AG10803 (cell line): ENCODE data around the gene LRRC4B.

ENCODE experiments used
- DNase-seq: peaks from one replicate; pipeline ENCODE4 v3.0.0; 2010; ENCODE audit warnings: low read depth
- H3K4me3 ChIP-seq: 2 replicates; pipeline ENCODE4 v1.5.1; 2011; ENCODE audit warnings: mild to moderate bottlenecking, low read length, control low read depth
- CTCF ChIP-seq: conservative IDR thresholded peaks from 2 replicates; pipeline ENCODE4 v1.5.1; 2011; ENCODE audit warnings: mild to moderate bottlenecking, low read length, control low read depth, inconsistent platforms

LRRC4B gene

GRCh38 chr19:50549059-50549926 is 18.9 kb downstream of the LRRC4B start:
- DNase-seq: no peak
- TF ChIP-seq CTCF: no peak
- no peak overlapping the region for H3K4me3 ChIP-seq

GRCh38 chr19:50548191-50549058 is 19.8 kb downstream of the LRRC4B start:
- no peak for TF ChIP-seq CTCF
- DNase-seq: no peak
- H3K4me3 ChIP-seq: no peak overlapping the region

- TF ChIP-seq CTCF: no peak
- H3K4me3 ChIP-seq: no peak overlapping the region
- no peak for DNase-seq
Observed at GRCh38 chr19:50547385-50548190, 20.6 kb downstream of the LRRC4B start.

- H3K4me3 ChIP-seq: no peak overlapping the region
- no peak for DNase-seq
- no peak for TF ChIP-seq CTCF
Observed at GRCh38 chr19:50546527-50547221, 21.6 kb downstream of the LRRC4B start.

GRCh38 chr19:50542943-50543342 is 25.3 kb downstream of the LRRC4B start:
- TF ChIP-seq CTCF: no peak
- no peak overlapping the region for H3K4me3 ChIP-seq
- no peak for DNase-seq

GRCh38 chr19:50537769-50538230 is 30.4 kb downstream of the LRRC4B start:
- peak; percentile 77 for TF ChIP-seq CTCF
- peak; percentile 76 for DNase-seq
- no peak overlapping the region for H3K4me3 ChIP-seq
